HG03342 (cell line): ENCODE measurements around the gene SESTD1.
"Not testable (repeated sequence)": the region's sequence is repeated elsewhere in the genome, so short reads cannot be mapped to it uniquely, and the experiment has no call there.

Experiments used
- ATAC-seq: cut with Tn5 transposase; IDR thresholded peaks from one replicate; pipeline ENCODE4 v1.9.1; 2021; ENCODE audit warnings: mild to moderate bottlenecking, moderate library complexity; ENCODE audit not compliant: unreplicated experiment

The SESTD1 gene

GRCh38 chr2:179239838-179240237 lies 24.8 kb downstream of the SESTD1 start:
- no peak for ATAC-seq

DNA sequence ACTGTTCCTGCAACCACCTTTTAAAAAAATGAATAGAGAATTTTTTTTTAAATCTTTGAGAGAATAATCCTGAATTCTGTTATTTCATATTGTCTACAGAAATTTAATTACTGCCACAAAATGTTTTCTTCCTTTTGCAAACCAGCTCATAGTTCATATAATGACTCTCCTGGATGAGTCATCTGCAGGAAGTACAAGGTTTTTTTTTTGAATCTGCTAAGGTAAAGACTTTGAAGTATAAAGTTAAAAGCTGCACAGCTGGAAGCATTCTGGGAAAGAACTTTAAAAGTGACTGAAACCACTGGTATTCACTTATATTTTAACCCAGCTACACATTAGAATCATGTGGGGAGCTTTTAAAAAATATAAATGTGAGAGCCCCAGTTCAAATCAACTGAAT lies 25.4 kb downstream of the SESTD1 start:
- ATAC-seq = peak; percentile 69

GRCh38 chr2:179238027-179238426 lies 26.6 kb downstream of the SESTD1 start:
- ATAC-seq = no peak

GRCh38 chr2:179237209-179237946 lies 27.3 kb downstream of the SESTD1 start:
- ATAC-seq = no peak

DNA sequence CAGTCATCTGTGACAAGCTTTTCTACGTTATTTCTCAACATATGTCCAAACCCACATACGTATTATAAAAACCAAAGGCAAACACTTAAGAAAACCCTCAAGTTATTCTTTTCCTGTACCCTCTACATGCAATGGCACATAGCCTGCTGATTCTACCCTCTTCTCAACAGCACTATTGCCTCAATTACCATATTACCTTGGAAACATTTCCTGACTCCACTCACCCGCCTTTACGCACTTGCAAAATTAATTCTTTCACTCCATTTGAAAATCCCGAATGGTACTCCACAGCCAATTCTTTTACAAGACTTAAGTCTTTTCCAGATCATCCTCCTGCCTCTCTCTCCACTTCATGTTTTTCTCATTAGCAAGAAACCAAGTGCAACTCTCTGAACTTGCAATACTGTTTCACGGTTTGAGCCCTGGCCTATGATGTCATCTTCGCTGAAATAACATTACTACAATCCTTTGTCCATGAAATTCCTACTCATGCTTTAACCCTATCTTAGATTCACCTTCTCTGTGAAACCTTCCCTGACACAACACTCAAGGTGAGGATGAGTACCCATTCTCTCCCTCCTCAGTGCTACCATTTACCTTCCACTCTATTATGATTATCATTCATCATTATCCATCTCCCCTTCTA lies 29.0 kb downstream of the SESTD1 start:
- no peak for ATAC-seq

GRCh38 chr2:179234658-179235240 lies 29.9 kb downstream of the SESTD1 start:
- no peak for ATAC-seq

DNA sequence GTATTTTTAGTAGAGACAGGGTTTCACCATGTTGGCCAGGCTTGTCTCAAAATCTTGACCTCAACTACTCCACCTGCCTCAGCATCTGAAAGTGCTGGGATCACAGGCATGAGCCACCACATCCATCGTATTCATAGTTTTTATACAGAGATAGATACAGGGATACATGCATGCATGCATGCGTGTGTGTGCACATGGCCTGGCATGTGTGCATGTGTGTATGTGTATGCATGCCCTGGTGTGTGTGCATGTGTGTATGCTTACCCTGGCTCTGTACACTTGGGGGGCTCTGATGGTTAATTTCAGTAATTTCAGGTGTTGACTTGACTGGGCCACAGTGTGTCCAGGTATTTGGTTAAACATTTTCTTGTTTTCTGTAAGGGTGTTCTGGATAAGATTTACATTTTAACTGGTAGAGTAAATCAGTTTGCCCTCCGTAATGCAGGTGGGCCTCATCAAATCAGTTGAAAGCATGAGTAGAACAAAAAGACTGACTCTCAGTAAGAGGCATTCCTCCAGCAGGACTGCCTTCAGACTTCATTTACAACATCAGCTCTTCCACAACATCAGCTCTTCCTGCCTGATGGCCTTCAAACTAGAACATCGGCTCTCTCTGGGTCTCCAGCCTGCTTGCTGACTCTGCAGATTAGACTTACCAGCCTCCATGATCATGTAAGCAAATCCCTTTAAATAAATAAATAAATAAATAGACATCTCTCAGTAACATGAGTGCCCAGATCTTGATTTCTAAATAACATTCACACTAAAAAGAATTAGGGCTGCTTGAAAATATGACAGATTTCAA lies 30.8 kb downstream of the SESTD1 start:
- ATAC-seq = no peak

DNA sequence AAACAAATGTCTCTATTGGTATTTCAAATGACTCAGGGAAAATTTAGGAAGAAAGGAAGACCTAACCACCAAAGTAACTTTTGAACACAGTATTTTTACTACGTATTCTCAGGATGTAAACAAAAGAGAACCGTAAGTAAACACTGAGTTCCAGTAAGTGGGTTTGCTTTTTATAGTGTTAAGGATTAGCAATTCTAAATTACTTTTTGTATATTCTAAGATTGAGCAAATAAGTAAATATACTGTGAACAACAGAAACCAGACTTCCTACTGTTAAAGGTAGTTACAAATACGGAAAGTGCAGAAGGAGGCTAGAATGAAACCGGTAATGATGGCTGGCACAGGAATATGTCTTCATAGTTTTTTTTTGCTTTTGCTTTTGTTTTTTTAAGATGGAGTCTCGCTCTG lies 31.5 kb downstream of the SESTD1 start:
- no peak for ATAC-seq

GRCh38 chr2:179226961-179227259 lies 37.7 kb downstream of the SESTD1 start:
- ATAC-seq = no peak

DNA sequence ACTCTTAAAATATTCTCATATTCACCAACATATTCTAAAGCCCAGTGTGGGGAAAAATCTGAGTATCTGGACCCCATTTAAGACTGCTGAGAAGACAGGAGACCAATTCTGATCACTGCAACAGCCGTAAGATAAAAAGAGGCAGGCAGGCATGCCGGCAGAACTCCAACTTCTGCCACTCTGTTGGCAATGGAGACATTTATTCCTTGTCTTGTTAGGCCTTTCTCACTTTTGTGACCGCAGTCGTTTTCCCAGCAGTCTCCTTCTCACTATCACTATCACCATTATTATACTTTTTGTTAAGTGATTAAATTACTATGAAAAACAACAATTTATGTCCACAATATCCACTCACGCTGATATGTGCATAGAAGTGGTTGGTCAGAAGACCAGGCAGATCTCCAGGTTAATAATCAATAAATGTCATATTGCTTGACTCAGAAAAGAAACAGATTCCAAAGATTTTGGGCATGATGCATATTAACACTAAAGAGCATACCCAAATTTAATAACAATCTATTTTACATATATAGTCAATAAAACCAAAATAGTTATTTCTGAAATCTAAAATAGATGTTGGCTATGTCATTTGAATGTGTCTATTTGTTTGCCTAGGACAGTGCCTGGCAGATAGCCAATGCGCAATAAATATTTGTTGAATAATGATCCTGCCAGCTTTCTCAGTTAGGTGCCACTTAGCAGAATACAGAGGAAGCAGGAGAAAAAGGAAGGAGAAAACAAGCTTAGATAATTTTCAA lies 38.2 kb downstream of the SESTD1 start:
- ATAC-seq = no peak

DNA sequence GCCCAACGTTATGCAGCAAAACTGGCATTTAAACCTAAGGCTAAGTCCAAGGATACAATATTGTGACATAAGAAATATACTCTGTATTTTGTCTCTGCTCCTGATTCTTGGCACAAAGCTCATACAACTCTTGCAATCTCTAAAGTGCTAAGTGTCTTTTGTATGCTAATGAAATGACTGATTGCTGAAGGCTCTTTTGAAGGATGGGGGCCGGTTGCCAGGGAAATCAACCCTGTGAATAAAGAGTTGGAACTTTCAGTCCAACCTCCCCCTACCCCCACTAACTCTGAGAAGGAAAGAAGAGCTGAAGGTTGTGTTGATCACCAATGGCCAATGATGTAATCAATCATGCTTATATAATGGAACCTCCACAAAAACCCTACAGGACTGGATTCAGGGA lies 40.3 kb downstream of the SESTD1 start:
- no peak for ATAC-seq

DNA sequence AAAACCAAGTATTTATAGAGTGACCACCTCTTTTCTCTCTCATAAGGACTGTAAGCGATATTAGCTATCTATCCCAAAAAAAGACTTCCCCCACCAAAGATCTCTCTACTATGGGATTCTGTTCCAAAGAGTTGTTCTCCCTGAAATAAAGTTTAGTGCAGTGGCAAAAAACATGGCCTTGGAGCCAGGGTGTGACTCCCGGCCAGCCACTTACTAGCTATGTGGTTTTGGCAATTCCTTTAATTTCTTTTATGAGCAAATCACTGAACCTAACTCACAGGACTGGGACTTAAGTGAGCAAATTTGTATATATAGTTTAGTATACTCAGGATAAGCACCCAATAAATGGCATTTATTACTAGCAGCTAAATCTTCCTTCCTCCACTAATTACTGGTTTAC lies 42.6 kb downstream of the SESTD1 start:
- ATAC-seq = no peak

DNA sequence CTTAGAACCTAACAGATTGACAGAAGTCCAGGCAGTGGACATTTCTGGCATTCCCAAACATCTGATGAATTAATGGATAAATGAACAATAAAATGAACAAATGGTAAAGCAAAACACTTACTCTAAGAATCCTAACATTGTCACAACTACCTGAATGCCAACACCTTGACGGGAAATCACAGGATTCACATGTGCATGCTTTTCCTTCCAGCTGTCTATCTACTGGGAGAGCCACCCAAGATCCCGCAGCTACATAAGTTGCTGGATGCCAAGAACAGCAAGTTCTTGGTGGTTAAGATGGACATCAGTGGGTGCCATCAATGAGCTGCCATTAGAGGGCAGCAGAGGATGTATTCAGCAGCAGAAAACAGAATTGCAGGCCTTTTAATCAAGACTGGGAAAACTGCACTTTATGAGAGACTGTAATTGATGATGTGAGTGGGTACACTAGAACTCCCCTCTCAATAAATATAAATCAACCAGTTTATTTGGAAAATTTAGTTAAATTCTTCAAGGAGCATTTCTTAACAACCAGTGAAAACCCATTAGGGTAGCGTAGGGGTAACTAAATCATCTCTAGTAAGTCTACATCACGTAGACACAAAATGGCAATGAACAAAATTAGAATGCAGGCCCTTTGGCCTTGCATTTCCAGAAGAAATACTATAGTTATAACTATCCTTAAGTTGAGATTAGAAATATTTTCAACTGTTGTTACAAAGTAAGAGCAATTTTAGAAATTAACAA lies 45.6 kb downstream of the SESTD1 start:
- peak; percentile 90 for ATAC-seq

DNA sequence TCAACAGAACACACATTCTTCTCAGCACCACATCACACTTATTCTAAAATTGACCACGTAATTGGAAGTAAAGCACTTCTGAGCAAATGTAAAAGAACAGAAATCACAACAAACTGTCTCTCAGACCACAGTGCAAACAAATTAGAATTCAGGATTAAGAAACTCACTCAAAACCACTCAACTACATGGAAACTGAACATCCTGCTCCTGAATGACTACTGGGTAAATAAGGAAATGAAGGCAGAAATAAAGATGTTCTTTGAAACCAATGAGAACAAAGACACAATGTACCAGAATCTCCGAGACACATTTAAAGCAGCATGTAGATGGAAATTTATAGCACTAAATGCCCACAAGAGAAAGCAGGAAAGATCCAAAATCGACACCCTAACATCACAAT lies 50.0 kb downstream of the SESTD1 start:
- not testable (repeated sequence) for ATAC-seq

DNA sequence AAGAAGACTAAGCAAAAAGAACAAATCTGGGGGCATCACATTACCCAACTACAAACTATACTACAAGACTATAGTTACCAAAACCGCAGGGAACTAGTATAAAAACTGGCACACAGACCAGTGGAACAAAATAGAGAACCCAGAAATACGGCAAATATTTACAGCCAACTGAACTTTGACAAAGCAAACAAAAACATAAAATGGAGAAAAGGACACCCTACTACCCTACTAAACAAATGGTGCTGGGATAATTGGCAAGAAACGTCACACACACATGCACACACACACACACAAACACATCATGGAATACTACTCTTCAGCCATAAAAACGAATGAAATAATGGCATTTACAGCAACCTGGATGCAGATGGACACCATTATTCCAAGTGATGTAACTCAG lies 53.3 kb downstream of the SESTD1 start:
- no peak for ATAC-seq

- ATAC-seq = not testable (repeated sequence)
Observed at GRCh38 chr2:179208277-179208676, 56.4 kb downstream of the SESTD1 start.

GRCh38 chr2:179207047-179207446 lies 57.6 kb downstream of the SESTD1 start:
- no peak for ATAC-seq

DNA sequence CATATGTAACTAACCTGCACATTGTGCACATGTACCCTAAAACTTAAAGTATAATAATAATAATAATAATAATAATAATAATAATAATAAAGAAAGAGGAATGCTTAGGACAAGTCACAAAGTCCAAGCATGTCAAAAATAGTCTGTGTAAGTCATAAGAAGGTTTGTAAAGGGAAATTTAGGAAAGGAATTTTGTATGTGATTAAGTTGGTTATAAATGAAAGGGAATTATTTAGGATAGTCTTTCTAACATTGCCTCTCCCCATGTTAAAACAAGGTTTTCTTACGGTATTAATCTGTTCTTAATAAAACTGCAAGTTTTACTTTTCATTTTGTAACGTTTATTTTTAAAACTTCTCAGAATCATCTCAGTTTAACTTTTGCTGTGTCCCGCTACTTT lies 62.8 kb downstream of the SESTD1 start:
- no peak for ATAC-seq

- not testable (repeated sequence) for ATAC-seq
Observed at GRCh38 chr2:179195926-179196590, 68.6 kb downstream of the SESTD1 start.

DNA sequence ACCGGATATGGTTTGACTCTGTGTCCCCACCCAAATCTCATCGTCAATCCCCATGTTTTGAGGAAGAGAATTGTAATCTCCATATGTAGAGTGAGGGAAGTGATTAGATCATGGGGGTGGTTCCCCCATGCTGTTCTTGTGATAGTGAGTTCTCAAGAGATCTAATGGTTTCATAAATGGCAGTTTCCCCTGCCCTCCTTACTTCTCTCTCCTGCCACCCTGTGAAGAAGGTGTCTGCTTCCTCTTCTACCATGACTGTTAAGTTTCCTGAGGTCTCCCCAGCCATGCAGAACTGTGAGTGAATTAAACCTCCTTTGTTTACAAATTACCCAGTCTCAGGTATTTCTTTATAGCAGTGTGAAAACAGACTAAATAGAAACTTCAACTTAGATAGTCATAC lies 69.5 kb downstream of the SESTD1 start:
- ATAC-seq = no peak
